GM21526 (cell line): Measurements from ENCODE around the gene PHF1.

Experiments
- ATAC-seq: cut with Tn5 transposase; IDR thresholded peaks from one replicate; pipeline ENCODE4 v1.9.1; 2021; ENCODE audit warnings: moderate library complexity; ENCODE audit not compliant: unreplicated experiment, low FRiP score

The PHF1 gene

GRCh38 chr6:33430991-33431879 lies 20.4 kb downstream of the PHF1 start:
- ATAC-seq, result no peak

- ATAC-seq, result no peak
These were observed 21.2 kb downstream of the PHF1 start for GRCh38 chr6:33431880-33432541.

GRCh38 chr6:33432546-33432945 lies 21.7 kb downstream of the PHF1 start:
- ATAC-seq, result no peak

- no peak for ATAC-seq
These were observed 22.3 kb downstream of the PHF1 start for GRCh38 chr6:33433001-33433543.

GRCh38 chr6:33433544-33434191 lies 22.9 kb downstream of the PHF1 start:
- ATAC-seq, result no peak

DNA sequence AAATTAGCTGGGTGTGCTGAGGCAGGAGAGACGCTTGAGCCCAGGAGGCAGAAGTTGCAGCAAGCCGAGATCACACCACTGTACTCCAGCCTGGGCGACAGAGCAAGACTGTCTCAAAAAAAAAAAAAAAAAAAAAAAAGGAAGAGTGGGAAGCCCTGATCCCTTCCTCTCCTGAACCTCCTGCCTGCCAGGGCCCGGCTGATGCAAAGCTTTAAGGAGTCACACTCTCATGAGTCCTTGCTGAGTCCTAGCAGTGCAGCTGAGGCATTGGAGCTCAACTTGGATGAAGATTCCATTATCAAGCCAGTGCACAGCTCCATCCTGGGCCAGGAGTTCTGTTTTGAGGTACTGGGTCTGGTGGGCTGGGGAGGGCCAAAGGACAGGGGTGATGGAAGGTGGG lies 24.1 kb downstream of the PHF1 start:
- no peak for ATAC-seq

DNA sequence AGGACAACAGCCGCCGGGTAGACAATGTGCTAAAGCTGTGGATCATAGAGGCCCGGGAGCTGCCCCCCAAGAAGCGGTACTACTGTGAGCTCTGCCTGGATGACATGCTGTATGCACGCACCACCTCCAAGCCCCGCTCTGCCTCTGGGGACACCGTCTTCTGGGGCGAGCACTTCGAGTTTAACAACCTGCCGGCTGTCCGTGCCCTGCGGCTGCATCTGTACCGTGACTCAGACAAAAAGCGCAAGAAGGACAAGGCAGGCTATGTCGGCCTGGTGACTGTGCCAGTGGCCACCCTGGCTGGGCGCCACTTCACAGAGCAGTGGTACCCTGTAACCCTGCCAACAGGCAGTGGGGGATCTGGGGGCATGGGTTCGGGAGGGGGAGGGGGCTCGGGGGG lies 26.9 kb downstream of the PHF1 start:
- no peak for ATAC-seq

- ATAC-seq, result no peak
These were observed 28.3 kb downstream of the PHF1 start for GRCh38 chr6:33438978-33439594.

GRCh38 chr6:33439956-33440648 lies 29.3 kb downstream of the PHF1 start:
- no peak for ATAC-seq

- no peak for ATAC-seq
These were observed 30.0 kb downstream of the PHF1 start for GRCh38 chr6:33440649-33441309.

DNA sequence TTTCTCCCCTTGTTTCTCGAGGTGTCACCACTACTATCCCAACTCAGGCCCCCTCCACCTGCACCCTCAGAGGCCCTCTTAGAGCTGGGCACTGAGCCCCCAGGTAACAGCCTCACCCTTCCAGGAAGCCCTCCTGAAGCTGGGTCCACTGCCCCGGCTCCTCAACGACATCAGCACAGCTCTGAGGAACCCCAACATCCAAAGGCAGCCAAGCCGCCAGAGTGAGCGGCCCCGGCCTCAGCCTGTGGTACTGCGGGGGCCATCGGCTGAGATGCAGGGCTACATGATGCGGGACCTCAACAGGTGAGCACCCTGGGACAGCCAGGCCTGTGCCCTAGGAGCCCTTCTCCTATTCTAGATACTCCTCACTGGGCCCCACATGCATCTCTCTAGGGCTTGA lies 30.6 kb downstream of the PHF1 start:
- ATAC-seq, result no peak

DNA sequence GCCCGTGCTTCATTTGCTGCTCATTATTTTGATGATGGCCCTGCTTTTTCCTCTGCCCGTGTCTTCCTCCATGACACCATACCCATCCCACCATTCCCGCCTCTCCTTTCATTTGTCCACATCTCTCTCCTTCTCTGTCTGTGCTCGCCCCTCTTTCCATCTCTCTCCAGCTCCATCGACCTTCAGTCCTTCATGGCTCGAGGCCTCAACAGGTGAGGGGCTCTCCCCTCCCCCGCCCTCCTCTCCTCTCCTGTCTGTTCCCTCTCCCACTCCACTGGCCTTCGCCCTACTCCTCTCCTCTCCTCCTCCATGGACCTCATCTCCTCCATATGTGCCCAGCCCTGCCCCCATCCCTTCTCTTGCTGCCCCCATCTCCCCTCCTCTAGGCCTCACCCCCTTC lies 31.5 kb downstream of the PHF1 start:
- ATAC-seq, result no peak

DNA sequence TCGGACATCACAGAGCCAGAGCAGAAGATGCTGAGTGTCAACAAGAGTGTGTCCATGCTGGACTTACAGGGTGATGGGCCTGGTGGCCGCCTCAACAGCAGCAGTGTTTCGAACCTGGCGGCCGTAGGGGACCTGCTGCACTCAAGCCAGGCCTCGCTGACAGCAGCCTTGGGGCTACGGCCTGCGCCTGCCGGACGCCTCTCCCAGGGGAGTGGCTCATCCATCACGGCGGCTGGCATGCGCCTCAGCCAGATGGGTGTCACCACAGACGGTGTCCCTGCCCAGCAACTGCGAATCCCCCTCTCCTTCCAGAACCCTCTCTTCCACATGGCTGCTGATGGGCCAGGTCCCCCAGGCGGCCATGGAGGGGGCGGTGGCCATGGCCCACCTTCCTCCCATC lies 32.2 kb downstream of the PHF1 start:
- ATAC-seq, result no peak

- no peak for ATAC-seq
These were observed 33.0 kb downstream of the PHF1 start for GRCh38 chr6:33443619-33444504.

DNA sequence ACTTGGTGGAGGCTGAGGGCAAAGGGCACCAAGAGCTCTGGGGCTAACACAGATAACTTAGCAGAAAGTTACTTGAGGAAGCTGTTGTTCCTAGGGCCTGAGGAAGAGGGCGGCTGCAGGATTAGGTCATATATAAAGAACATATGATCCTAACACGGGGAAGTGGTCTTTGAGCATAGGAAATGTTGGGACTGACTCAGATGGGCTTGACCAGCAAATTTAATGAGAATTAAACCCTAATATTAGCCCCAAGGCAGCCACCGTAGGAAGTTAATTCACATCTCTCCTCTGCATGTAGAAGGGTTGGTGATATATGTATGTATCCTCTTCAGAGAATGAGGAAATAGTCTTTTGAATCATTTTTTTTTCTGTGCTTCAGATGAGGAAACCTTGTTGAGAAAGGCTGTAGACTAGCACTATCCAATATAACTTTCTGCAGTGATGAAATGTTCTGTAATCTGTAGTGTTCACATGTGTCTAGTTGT lies 34.3 kb downstream of the PHF1 start:
- ATAC-seq, result no peak

DNA sequence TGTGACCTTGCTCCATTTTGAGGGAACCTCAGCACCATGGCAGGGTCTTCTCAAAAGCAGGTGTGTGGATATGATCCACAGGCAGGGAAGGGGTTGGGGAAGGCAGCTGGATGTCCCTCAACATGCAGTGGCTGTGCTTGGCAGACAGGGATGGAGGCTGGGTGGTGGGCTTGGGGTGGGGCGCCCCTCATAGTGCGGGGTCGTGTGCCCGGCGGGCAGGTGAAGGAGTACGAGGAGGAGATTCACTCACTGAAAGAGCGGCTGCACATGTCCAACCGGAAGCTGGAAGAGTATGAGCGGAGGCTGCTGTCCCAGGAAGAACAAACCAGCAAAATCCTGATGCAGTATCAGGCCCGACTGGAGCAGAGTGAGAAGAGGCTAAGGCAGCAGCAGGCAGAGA lies 35.5 kb downstream of the PHF1 start:
- no peak for ATAC-seq

GRCh38 chr6:33450434-33450833 lies 39.6 kb downstream of the PHF1 start:
- no peak for ATAC-seq

DNA sequence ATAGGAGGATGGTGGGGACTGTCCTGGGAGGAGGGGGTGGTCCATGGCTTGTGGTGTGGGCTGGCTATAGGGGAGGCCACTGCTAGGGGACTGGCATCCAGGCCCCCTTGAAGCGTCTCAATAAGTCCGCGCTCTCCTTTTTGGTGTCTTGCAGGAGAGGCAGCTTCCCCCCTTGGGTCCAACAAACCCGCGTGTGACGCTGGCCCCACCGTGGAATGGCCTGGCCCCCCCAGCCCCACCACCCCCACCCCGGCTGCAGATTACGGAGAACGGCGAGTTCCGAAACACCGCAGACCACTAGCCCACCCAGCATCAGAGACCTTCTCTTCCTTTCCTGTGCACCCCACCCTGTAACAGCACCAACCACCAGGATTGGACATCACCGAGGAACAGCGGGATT lies 40.8 kb downstream of the PHF1 start:
- ATAC-seq, result no peak

GRCh38 chr6:33452496-33452895 lies 41.7 kb downstream of the PHF1 start:
- ATAC-seq, result no peak
